Heart right ventricle (tissue), 16 donors: ENCODE data around the gene CDKAL1. TPM values are rescaled to one million over a fixed set of nuclear protein-coding genes. Genes with fewer than 3 reads are reported as not detected.
"Not testable (repeated sequence)": the region's sequence is repeated elsewhere in the genome, so short reads cannot be mapped to it uniquely, and the experiment has no call there.

Experiments used
- ATAC-seq, 8 donors: fragments of 200-7000 bp; cut with Tn5 transposase; one replicate each; pipeline ENCODE4 v1.9.1; 2020; ENCODE audit warnings: mild to moderate bottlenecking in 8 of 8, moderate library complexity in 8 of 8, moderate number of reproducible peaks in 1 of 8
- DNase-seq, 2 donors: peaks; one replicate each; pipeline ENCODE4 v3.0.0-alpha.2; 2020
- H3K27ac ChIP-seq, 10 donors: fragments of 200-600 bp; sonication (generic) in 2 of 10; one replicate each; pipeline versions ENCODE4 v1.5.0 to v1.8.0; 2020 to 2022; ENCODE audit warnings: mild to moderate bottlenecking in 3 of 10
- H3K27me3 ChIP-seq, 7 donors: fragments of 200-600 bp; one replicate each; pipeline ENCODE4 v1.8.0; 2021 to 2022; ENCODE audit warnings: mild to moderate bottlenecking in 2 of 7
- H3K36me3 ChIP-seq, 9 donors: fragments of 200-600 bp; sonication (generic) in 1 of 9; one replicate each; pipeline versions ENCODE4 v1.5.0 to v1.8.0; 2020 to 2022; ENCODE audit warnings: mild to moderate bottlenecking in 2 of 9
- H3K4me1 ChIP-seq, 9 donors: fragments of 200-600 bp; sonication (generic) in 1 of 9; one replicate each; pipeline versions ENCODE4 v1.5.0 to v1.8.0; 2020 to 2022; ENCODE audit warnings: mild to moderate bottlenecking in 4 of 9
- H3K4me3 ChIP-seq, 10 donors: fragments of 200-600 bp; sonication (generic) in 2 of 10; one replicate each; pipeline versions ENCODE4 v1.5.0 to v1.8.0; 2020 to 2022; ENCODE audit warnings: mild to moderate bottlenecking in 7 of 10, moderate library complexity in 2 of 10
- H3K9me3 ChIP-seq, 11 donors: fragments of 200-600 bp in 10 of 11; sonication (generic) in 2 of 11; one replicate each; pipeline versions ENCODE4 v1.5.0 to v1.8.0; 2013 to 2022; ENCODE audit warnings: mild to moderate bottlenecking in 2 of 11, control low read depth in 1 of 11, moderate library complexity in 1 of 11
- CTCF ChIP-seq, 9 donors: fragments of 200-600 bp; sonication (generic) in 2 of 9; IDR thresholded peaks; one replicate each; pipeline versions ENCODE4 v1.5.0 to v1.8.0; 2021 to 2022; ENCODE audit warnings: antibody characterized with exemption in 9 of 9, mild to moderate bottlenecking in 5 of 9, moderate library complexity in 1 of 9
- WGBS, 2 donors: extraction: QIAGEN DNeasy Blood & Tissue Kit; methylation state at CpG; one replicate each; pipeline ENCODE4 v1.1.7; 2013; ENCODE audit warnings: inconsistent platforms in 1 of 2; 5-methylcytosine and 5-hydroxymethylcytosine counted together
- intact Hi-C, 10 donors: fragments of 100-400 bp; cut with DNase I; formaldehyde crosslinking; loops; one replicate each; pipeline versions ENCODE4 v1.11.1 to v1.14.2; 2022
- polyA plus RNA-seq, 2 donors: library from polyadenylated mRNA; stranded (reverse); fragments of 200-250 nt; gene quantifications; one replicate each; pipeline ENCODE4 v1.2.3, GENCODE V29; 2013
- total RNA-seq, 10 donors: library from RNA; stranded (reverse); fragmentation: NEBNext Ultra II Directional in 3 of 10; extraction: Animal tissue kit (Norgen Biotek cat#: 25700) in 3 of 10; gene quantifications; one replicate each; pipeline versions ENCODE4 v1.2.1 to v1.2.4, GENCODE V29; 2021 to 2023
- donor health status: Arrhythmogenic right ventricular cardiomyopathy.
- donor health status: ischemic (EF 13 %, LVEDD 7.1; RV severe dilation, severe dysfunction).
- donor health status: healthy with polysubstance abuse.
- donor health status: DM: no; HTN: yes; CAD: no.
- donor health status: DM: no; HTN: no; CAD: no.
- donor health status: ischemic (EF 25% LVEDD 6.9; RV normal size, moderate dysfunction).
- donor health status: ischemic (EF 25% LVEDD 5.7; RV mildly dilated, moderate dysfunction).
- donor health status: healthy.
- donor health status: DM: yes; HTN: yes; CAD: no.
- donor health status: Ischemic cardiomyopathy.
- donor health status: ischemic (EF 35%, LVEDD 5.7; RV mildly dilated, moderate dysfunction).
- donor health status: nonischemic (EF 11% LVEDD 7.7; RV severe dilation, severe dysfunction).
- donor health status: DM: yes; HTN: yes; CAD: no.
- donor health status: PGD.
- donor health status: ischemic (EF 29% LVEDD 5.4; RV normal size, mild dysfunction).
- donor health status: nonischemic (EF 23%, LVEDD 6.1; RV moderate dilation, normal function).

Gene CDKAL1
- total and polyA plus RNA-seq, 12 donors, result 3.2 to 14.0 (median 10.6) TPM

- Histone ChIP-seq H3K27ac (no peak overlapping the region), H3K27me3 (no peaks in the 10 kb centered on the region), H3K4me1 (no peaks in the 10 kb centered on the region), H3K36me3 (no peaks in the 10 kb centered on the region), H3K4me3 (no peak overlapping the region), H3K9me3 (no peaks in the 10 kb centered on the region)
- TF ChIP-seq CTCF (IDR thresholded peaks at IDR 0.05), result no peak
- DNase-seq (no peak), ATAC-seq (no peak)
- intact Hi-C loops, result no loop called here
These were observed 514.9 kb downstream of the CDKAL1 start for GRCh38 chr6:21049148-21049547.

GRCh38 chr6:21049572-21049971 lies 515.3 kb downstream of the CDKAL1 start:
- Histone ChIP-seq H3K9me3 (no peaks in the 10 kb centered on the region), H3K27me3 (no peaks in the 10 kb centered on the region), H3K4me3 (no peak overlapping the region), H3K36me3 (no peaks in the 10 kb centered on the region), H3K27ac (no peak overlapping the region), H3K4me1 (no peaks in the 10 kb centered on the region)
- no peak for DNase-seq
- ATAC-seq, result no peak
- TF ChIP-seq CTCF (IDR thresholded peaks at IDR 0.05), result no peak
- intact Hi-C loops, result no loop called here

DNA sequence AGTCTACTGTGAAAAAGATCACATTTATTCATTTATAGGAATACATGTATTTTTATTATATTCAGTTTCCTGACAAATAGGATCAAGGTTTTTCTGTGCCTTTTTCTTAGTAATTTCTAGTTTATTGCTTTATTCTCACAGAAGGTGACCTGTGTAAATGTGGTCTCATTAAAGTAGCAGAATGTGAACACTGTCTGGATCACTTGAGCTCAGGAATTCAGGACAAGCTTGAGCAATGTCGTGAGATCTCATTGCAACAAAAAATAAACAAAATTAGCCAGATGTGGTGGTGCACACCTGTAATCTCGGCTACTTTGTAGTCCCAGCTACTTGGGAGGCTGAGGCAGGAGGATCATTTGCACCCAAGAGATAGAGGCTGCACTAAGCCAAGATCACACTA lies 516.7 kb downstream of the CDKAL1 start:
- ATAC-seq (no peak), DNase-seq (no peak)
- H3K27me3 ChIP-seq, result no peaks in the 10 kb centered on the region
- no peak overlapping the region for H3K4me3 ChIP-seq
- peaks cover 0 to 8% (median 0%) of the 10 kb centered on the region in 11 donors for H3K9me3 ChIP-seq
- intact Hi-C loops, result no loop called here
- no peak overlapping the region for H3K27ac ChIP-seq
- H3K36me3 ChIP-seq, result no peaks in the 10 kb centered on the region
- 93 to 100% methylated on average over 2 of the region's 2 CpGs for WGBS, 2 donors
- TF ChIP-seq CTCF (IDR thresholded peaks at IDR 0.05), result no peak
- H3K4me1 ChIP-seq, result no peaks in the 10 kb centered on the region

DNA sequence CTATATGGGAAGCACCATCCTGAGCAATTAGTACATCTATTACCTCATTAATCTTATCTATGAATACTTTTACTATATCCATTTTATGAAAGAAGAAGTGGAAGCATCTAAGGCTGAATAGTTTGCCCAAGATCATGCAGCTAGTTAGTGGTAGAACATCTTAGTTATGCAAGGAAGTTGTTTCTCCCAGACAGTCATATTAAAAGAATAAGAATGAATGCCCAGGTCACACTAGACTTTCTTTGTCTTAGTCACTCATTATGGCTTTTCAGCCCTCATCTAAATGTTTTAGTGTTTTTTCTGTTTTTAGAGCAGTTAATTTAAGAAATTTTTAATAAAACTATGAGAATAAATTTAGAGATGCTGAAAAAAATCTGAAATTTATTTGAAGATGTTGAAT lies 517.5 kb downstream of the CDKAL1 start:
- no peak overlapping the region for H3K27ac ChIP-seq
- DNase-seq (no peak), ATAC-seq (no peak)
- H3K36me3 ChIP-seq, result no peaks in the 10 kb centered on the region
- H3K9me3 ChIP-seq, result peaks cover 0 to 12% (median 0%) of the 10 kb centered on the region in 11 donors
- TF ChIP-seq CTCF (IDR thresholded peaks at IDR 0.05), result no peak
- no peak overlapping the region for H3K4me3 ChIP-seq
- intact Hi-C loops, result no loop called here
- H3K27me3 ChIP-seq, result no peaks in the 10 kb centered on the region
- H3K4me1 ChIP-seq, result no peaks in the 10 kb centered on the region

GRCh38 chr6:21053612-21054011 lies 519.4 kb downstream of the CDKAL1 start:
- TF ChIP-seq CTCF (IDR thresholded peaks at IDR 0.05), result no peak
- Histone ChIP-seq H3K36me3 (peaks cover 0 to 2% (median 0%) of the 10 kb centered on the region in 9 donors), H3K27ac (no peak overlapping the region), H3K4me1 (no peaks in the 10 kb centered on the region), H3K27me3 (no peaks in the 10 kb centered on the region), H3K4me3 (no peak overlapping the region), H3K9me3 (peaks cover 0 to 25% (median 9%) of the 10 kb centered on the region in 11 donors)
- intact Hi-C loops, result no loop called here
- ATAC-seq (no peak), DNase-seq (no peak)
- WGBS, 2 donors, result 94 to 96% methylated on average over 4 of the region's 4 CpGs

DNA sequence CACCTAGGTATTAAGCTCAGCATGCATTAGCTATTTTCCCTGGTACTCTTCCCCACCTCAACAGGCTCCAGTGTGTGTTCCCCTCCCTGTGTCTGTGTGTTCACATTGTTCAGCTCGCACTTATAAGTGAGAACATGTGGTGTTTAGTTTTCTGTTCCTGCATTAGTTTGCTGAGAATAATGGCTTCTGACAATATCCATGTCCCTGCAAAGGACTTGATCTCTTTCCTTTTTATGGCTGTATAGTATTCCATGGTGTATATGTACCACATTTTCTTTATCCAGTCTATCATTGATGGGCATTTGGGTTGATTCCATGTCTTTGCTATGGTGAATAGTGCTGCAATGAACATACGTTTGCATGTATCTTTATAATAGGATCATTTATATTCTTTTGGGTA lies 521.2 kb downstream of the CDKAL1 start:
- H3K4me3 ChIP-seq, H3K27me3 ChIP-seq, DNase-seq, ATAC-seq, intact Hi-C loops, H3K27ac ChIP-seq, H3K4me1 ChIP-seq: not testable (repeated sequence)
- peaks cover 0 to 10% (median 0%) of the 10 kb centered on the region in 9 donors for H3K36me3 ChIP-seq
- peaks cover 0 to 42% (median 14%) of the 10 kb centered on the region in 11 donors for H3K9me3 ChIP-seq
- WGBS, 2 donors, result 97 to 100% methylated on average over 2 of the region's 2 CpGs
